H1 (cell line): ENCODE data around the gene TMEM117. TPM values are rescaled to one million over a fixed set of nuclear protein-coding genes. Genes with fewer than 3 reads are reported as not detected.

ENCODE experiments used
- CTCF ChIA-PET: fragments of 300-600 bp; sonication (Branson Sonifier 250); formaldehyde crosslinking; loops from one replicate; lab custom pipeline; 2021; ENCODE audit not compliant: partially characterized antibody; lab: Charles Lee
- POLR2A ChIA-PET: fragments of 300-600 bp; sonication (Branson Sonifier 250); formaldehyde crosslinking; loops from one replicate; lab custom pipeline; 2021; ENCODE audit warnings: inconsistent platforms; ENCODE audit not compliant: partially characterized antibody; lab: Charles Lee
- DNase-seq, 2 experiments: peaks; one replicate each; pipeline versions ENCODE4 v3.0.0 to v3.0.0-alpha.2; 2010 to 2022; ENCODE audit warnings: low spot score in 2 of 2, low read depth in 1 of 2, mixed read lengths in 1 of 2
- FAIRE-seq: peaks from 2 replicates; lab custom pipeline; 2011; peaks lifted over from hg19 to GRCh38; lab: Jason Lieb, UNC
- H2AFZ ChIP-seq: 2 replicates; pipeline ENCODE4 v1.8.1; 2012; ENCODE audit warnings: low read length, inconsistent platforms
- H2AK5ac ChIP-seq: 2 replicates; pipeline ENCODE4 v1.6.1; 2013; ENCODE audit warnings: low read depth, low read length
- H2BK120ac ChIP-seq: replicated peaks from 2 replicates; pipeline ENCODE3; 2013; ENCODE audit warnings: low read depth, low read length, inconsistent platforms
- H2BK12ac ChIP-seq: 2 replicates; pipeline ENCODE4 v1.6.1; 2013; ENCODE audit warnings: low read depth, low read length
- H2BK15ac ChIP-seq: 2 replicates; pipeline ENCODE4 v1.6.1; 2013; ENCODE audit warnings: low read length
- H2BK20ac ChIP-seq: 2 replicates; pipeline ENCODE4 v1.6.1; 2013; ENCODE audit warnings: low read length
- H2BK5ac ChIP-seq: 2 replicates; pipeline ENCODE4 v1.6.1; 2013; ENCODE audit warnings: low read depth, low read length
- H3K14ac ChIP-seq: 2 replicates; pipeline ENCODE4 v1.6.1; 2013; ENCODE audit warnings: inconsistent platforms; ENCODE audit not compliant: insufficient read length
- H3K18ac ChIP-seq: 2 replicates; pipeline ENCODE4 v1.6.1; 2013; ENCODE audit warnings: low read length; ENCODE audit errors: extremely low read depth
- H3K23ac ChIP-seq: 2 replicates; pipeline ENCODE4 v1.6.1; 2013; ENCODE audit warnings: inconsistent platforms; ENCODE audit not compliant: insufficient read length
- H3K23me2 ChIP-seq: 2 replicates; pipeline ENCODE4 v1.6.1; 2013; ENCODE audit warnings: low read depth, low read length
- H3K27ac ChIP-seq: 2 replicates; pipeline ENCODE4 v1.6.1; 2011; ENCODE audit warnings: low read depth, low read length, inconsistent platforms
- H3K27me3 ChIP-seq, 4 experiments: replicated peaks in 1 of 4; 1 replicate in 1 of 4; 2 replicates in 3 of 4; pipeline versions ENCODE4 v1.6.1 to v1.8.1; 2011 to 2013; ENCODE audit warnings: low read length in 3 of 4, mild to moderate bottlenecking in 3 of 4, inconsistent platforms in 2 of 4, mixed read lengths in 2 of 4, moderate library complexity in 1 of 4; ENCODE audit not compliant: control insufficient read depth in 3 of 4, insufficient read depth in 3 of 4; ENCODE audit errors: extremely low read depth in 1 of 4
- H3K36me3 ChIP-seq, 4 experiments: 2 replicates each; pipeline versions ENCODE4 v1.6.1 to v1.8.1; 2011 to 2013; ENCODE audit warnings: mild to moderate bottlenecking in 4 of 4, low read length in 3 of 4, moderate library complexity in 2 of 4, control low read depth in 1 of 4, inconsistent platforms in 1 of 4; ENCODE audit not compliant: insufficient read depth in 4 of 4, control insufficient read depth in 2 of 4
- H3K4ac ChIP-seq: replicated peaks from 2 replicates; pipeline ENCODE3; 2013; ENCODE audit warnings: low read length, low read depth, mixed read lengths, inconsistent platforms; ENCODE audit not compliant: insufficient read length
- H3K4me1 ChIP-seq, 4 experiments: replicated peaks in 1 of 4; 1 replicate in 1 of 4; 2 replicates in 3 of 4; pipeline versions ENCODE4 v1.6.1 to v1.8.1; 2011 to 2013; ENCODE audit warnings: low read length in 3 of 4, inconsistent platforms in 2 of 4, mixed read lengths in 1 of 4; ENCODE audit not compliant: insufficient read depth in 4 of 4, control insufficient read depth in 3 of 4
- H3K4me2 ChIP-seq, 2 experiments: 2 replicates each; pipeline versions ENCODE4 v1.6.1 to v1.8.1; 2011 to 2013; ENCODE audit warnings: low read depth in 2 of 2, low read length in 2 of 2, control low read depth in 1 of 2, inconsistent platforms in 1 of 2, mild to moderate bottlenecking in 1 of 2; ENCODE audit not compliant: insufficient read depth in 1 of 2
- H3K4me3 ChIP-seq, 4 experiments: fragments of 200-600, 300-600 bp in 1 of 4; sonication (generic), shearing (Covaris generic), sonication (Bioruptor Twin) in 1 of 4; 2 replicates each; pipeline versions ENCODE4 v1.5.1 to v1.8.1; 2011 to 2016; ENCODE audit warnings: low read length in 4 of 4, low read depth in 3 of 4, control low read depth in 2 of 4, inconsistent platforms in 2 of 4, mild to moderate bottlenecking in 2 of 4, mixed read lengths in 1 of 4, moderate library complexity in 1 of 4; ENCODE audit not compliant: insufficient read depth in 2 of 4; ENCODE audit errors: extremely low read depth in 1 of 4
- H3K56ac ChIP-seq: replicated peaks from 2 replicates; pipeline ENCODE3; 2013; ENCODE audit warnings: low read depth, mild to moderate bottlenecking, mixed read lengths, low read length, inconsistent platforms; ENCODE audit not compliant: insufficient read length
- H3K79me1 ChIP-seq: 2 replicates; pipeline ENCODE4 v1.6.1; 2013; ENCODE audit warnings: low read depth, low read length, control low read depth
- H3K79me2 ChIP-seq, 2 experiments: 2 replicates each; pipeline versions ENCODE4 v1.6.1 to v1.8.1; 2012 to 2013; ENCODE audit warnings: low read length in 2 of 2, mild to moderate bottlenecking in 2 of 2, inconsistent platforms in 1 of 2; ENCODE audit not compliant: insufficient read depth in 2 of 2, control insufficient read depth in 1 of 2
- H3K9ac ChIP-seq, 4 experiments: replicated peaks in 1 of 4; 1 replicate in 1 of 4; 2 replicates in 3 of 4; pipeline versions ENCODE4 v1.6.1 to v1.8.1; 2011 to 2013; ENCODE audit warnings: low read depth in 3 of 4, low read length in 3 of 4, control low read depth in 2 of 4, mild to moderate bottlenecking in 2 of 4, moderate library complexity in 2 of 4, inconsistent platforms in 1 of 4; ENCODE audit errors: extremely low read depth in 1 of 4
- H3K9me3 ChIP-seq, 2 experiments: 2 replicates each; pipeline versions ENCODE4 v1.6.1 to v1.8.1; 2012 to 2013; ENCODE audit warnings: mild to moderate bottlenecking in 2 of 2, moderate library complexity in 2 of 2, control low read depth in 1 of 2, inconsistent platforms in 1 of 2, low read depth in 1 of 2, low read length in 1 of 2, mixed read lengths in 1 of 2; ENCODE audit not compliant: insufficient read depth in 2 of 2
- H4K20me1 ChIP-seq, 2 experiments: replicated peaks in 1 of 2; 2 replicates each; pipeline versions ENCODE3 to v1.8.1; 2011 to 2013; ENCODE audit warnings: inconsistent platforms in 2 of 2, low read length in 2 of 2, mild to moderate bottlenecking in 1 of 2; ENCODE audit not compliant: insufficient read depth in 2 of 2, control insufficient read depth in 1 of 2
- H4K5ac ChIP-seq: 2 replicates; pipeline ENCODE4 v1.6.1; 2013; ENCODE audit warnings: low read length, low read depth, mixed read lengths, inconsistent platforms; ENCODE audit not compliant: insufficient read length
- H4K8ac ChIP-seq: 2 replicates; pipeline ENCODE4 v1.8.0; 2013; ENCODE audit warnings: mild to moderate bottlenecking, moderate library complexity, low read length, inconsistent platforms; ENCODE audit not compliant: insufficient read depth; ENCODE audit errors: extremely low read depth
- H4K91ac ChIP-seq: replicated peaks from 2 replicates; pipeline ENCODE3; 2013; ENCODE audit warnings: low read length, mixed read lengths, inconsistent platforms; ENCODE audit not compliant: insufficient read length
- CBX8 ChIP-seq: fragments of 300-800, 300-1000 bp; sonication (generic); IDR thresholded peaks from 2 replicates; pipeline ENCODE4 v1.7.1; 2016; ENCODE audit warnings: low read depth, low read length, borderline replicate concordance
- POLR2A ChIP-seq, 2 experiments: IDR thresholded peaks; 1 replicate in 1 of 2; 2 replicates in 1 of 2; pipeline ENCODE4 v1.6.1; 2011; ENCODE audit warnings: low read depth in 2 of 2, low read length in 2 of 2, mild to moderate bottlenecking in 2 of 2; ENCODE audit errors: control extremely low read depth in 1 of 2
- SP4 ChIP-seq: IDR thresholded peaks from 2 replicates; pipeline ENCODE4 v1.6.1; 2012; ENCODE audit warnings: low read length, inconsistent platforms
- TAF7 ChIP-seq: optimal IDR thresholded peaks from 2 replicates; pipeline ENCODE3; 2011; ENCODE audit warnings: low read depth, mild to moderate bottlenecking, inconsistent platforms, low read length, moderate library complexity, borderline replicate concordance
- WGBS, 2 experiments: shearing (Covaris generic) in 1 of 2; methylation state at CpG; one replicate each; pipeline versions ENCODE4 v1.1.6 to v1.1.7; 2013 to 2015; ENCODE audit warnings: low lambda C conversion rate in 2 of 2, mixed read lengths in 2 of 2, inconsistent platforms in 1 of 2, low coverage in 1 of 2, missing lambda C conversion rate in 1 of 2; ENCODE audit not compliant: insufficient replicate concordance in 2 of 2, insufficient coverage in 1 of 2, insufficient read length in 1 of 2; ENCODE audit errors: extremely low coverage in 1 of 2, missing lambda C conversion rate in 1 of 2; 5-methylcytosine and 5-hydroxymethylcytosine counted together
- polyA plus RNA-seq, 7 experiments: library from polyadenylated mRNA; depleted of rRNA in 3 of 7; stranded (reverse) in 5 of 7; unstranded in 2 of 7; fragments of >200 nt in 5 of 7; fragments of 200-250 nt in 2 of 7; gene quantifications; 1 replicate in 5 of 7; 2 replicates in 1 of 7; 4 replicates in 1 of 7; pipeline versions ENCODE4 v1.2.1 to v1.2.3, GENCODE V29; 2011 to 2013; ENCODE audit warnings: missing spikeins in 2 of 7, mixed read lengths in 2 of 7
- total RNA-seq: library from RNA; stranded (reverse); fragmentation: NEBNext Ultra II Directional; extraction: Animal tissue kit (Norgen Biotek cat#: 25700); gene quantifications from 2 replicates; pipeline ENCODE4 v1.2.1, GENCODE V29; 2021

The TMEM117 gene
- total and polyA plus RNA-seq, 2 of the 8 experiments (the other 6 are each of a cell fraction or from before 2014, with no cell fraction given) = 0.80 to 1.4 TPM

DNA sequence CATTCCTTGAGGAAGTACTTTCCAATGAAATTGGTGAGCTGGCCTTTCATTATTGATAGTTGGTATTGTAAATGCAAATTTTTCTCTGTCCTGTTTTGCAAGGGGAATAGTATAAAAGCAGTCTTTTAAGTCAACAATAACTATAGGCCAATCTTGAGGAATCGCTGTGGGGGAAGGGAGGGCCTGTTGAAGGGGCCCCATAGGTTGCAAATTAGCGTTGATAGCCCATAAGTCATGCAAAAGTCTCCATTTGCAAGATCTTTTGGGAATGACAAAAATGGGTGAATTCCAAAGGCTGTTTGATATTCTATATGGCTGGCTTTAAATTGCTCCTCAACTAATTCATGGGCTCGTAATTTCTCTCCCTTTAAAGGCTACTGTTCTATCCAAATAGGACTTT lies 143.6 kb downstream of the TMEM117 start:
- Histone ChIP-seq H3K9me3 (peaks cover 37 to 38% of the 10 kb centered on the region in 2 experiments), H3K23me2 (no peaks in the 10 kb centered on the region), H3K4me2 (no peak overlapping the region), H4K91ac (no peak overlapping the region), H4K5ac (no peak overlapping the region), H3K23ac (no peak overlapping the region), H2BK5ac (no peak overlapping the region), H3K79me1 (no peaks in the 10 kb centered on the region; the same call in 1 of the 2 replicates), H2BK15ac (no peak overlapping the region), H3K27me3 (no peaks in the 10 kb centered on the region), H4K8ac (no peak overlapping the region), H3K27ac (no peak overlapping the region), H4K20me1 (no peaks in the 10 kb centered on the region), H2BK20ac (no peak overlapping the region), H3K36me3 (peaks cover 0 to 5% (median 2%) of the 10 kb centered on the region in 4 experiments; a peak in 2 of 8 replicates), H3K4me1 (no peaks in the 10 kb centered on the region), H3K4ac (no peak overlapping the region), H2BK120ac (no peak overlapping the region), H3K4me3 (no peak overlapping the region), H2AFZ (no peak overlapping the region), H2BK12ac (no peak overlapping the region), H3K79me2 (no peaks in the 10 kb centered on the region), H3K9ac (no peak overlapping the region), H3K56ac (no peak overlapping the region), H2AK5ac (no peak overlapping the region), H3K18ac (no peak overlapping the region), H3K14ac (no peak overlapping the region)
- FAIRE-seq (no peak), DNase-seq (no peak)
- POLR2A ChIA-PET = no interaction called here
- 70% methylated on average over 3 of the region's 3 CpGs; no CpG with 5 or more reads in 1 of the 2 experiments for WGBS, 2 experiments
- CTCF ChIA-PET = interaction anchor here (1.4 kb wide), 1 partner anchor 25 kb away, joined by 3 read pairs; no protein-coding TSS in a partner anchor
- TF ChIP-seq SP4 = no peak
- no peak for TF ChIP-seq TAF7
- TF ChIP-seq CBX8 = no peak
- TF ChIP-seq POLR2A (IDR thresholded peaks at IDR 0.05; ENCODE audit: control extremely low read depth in 1 of 2, low read depth in 2 of 2, low read length in 2 of 2) = no peak
